Osteoblast (primary cell): Measurements from ENCODE around the gene RBFOX2. TPM values are rescaled to one million over a fixed set of nuclear protein-coding genes. Genes with fewer than 3 reads are reported as not detected.

ENCODE experiments used
- DNase-seq: peaks from one replicate; pipeline ENCODE4 v3.0.0; 2011; ENCODE audit warnings: low spot score, mixed read lengths; ENCODE audit not compliant: insufficient read length; ENCODE audit errors: missing footprints
- H2AFZ ChIP-seq: 2 replicates; pipeline ENCODE4 v1.6.0; 2011; ENCODE audit warnings: mild to moderate bottlenecking, low read length
- H3K27ac ChIP-seq: 2 replicates; pipeline ENCODE4 v1.5.1; 2011; ENCODE audit warnings: mild to moderate bottlenecking, low read depth, low read length, moderate library complexity
- H3K27me3 ChIP-seq: 2 replicates; pipeline ENCODE4 v1.6.0; 2012; ENCODE audit warnings: mild to moderate bottlenecking, control low read depth, inconsistent platforms, low read length, moderate library complexity; ENCODE audit not compliant: insufficient read depth
- H3K36me3 ChIP-seq: 2 replicates; pipeline ENCODE4 v1.5.1; 2011; ENCODE audit warnings: mild to moderate bottlenecking, low read length, control low read depth, moderate library complexity; ENCODE audit not compliant: insufficient read depth
- H3K4me1 ChIP-seq: 2 replicates; pipeline ENCODE4 v1.5.1; 2011; ENCODE audit warnings: mild to moderate bottlenecking, low read length, control low read depth, moderate library complexity; ENCODE audit not compliant: insufficient read depth
- H3K4me2 ChIP-seq: 2 replicates; pipeline ENCODE4 v1.6.0; 2011; ENCODE audit warnings: mild to moderate bottlenecking, low read length; ENCODE audit not compliant: insufficient read depth
- H3K4me3 ChIP-seq: fragments of 200-600 bp; sonication (generic); 3 replicates; pipeline ENCODE4 v1.5.1; 2012; ENCODE audit warnings: mild to moderate bottlenecking, low read length, inconsistent platforms; ENCODE audit not compliant: insufficient read depth
- H3K79me2 ChIP-seq: 2 replicates; pipeline ENCODE4 v1.6.0; 2012; ENCODE audit warnings: mild to moderate bottlenecking, low read length, control low read depth, inconsistent platforms; ENCODE audit not compliant: insufficient read depth
- H3K9me3 ChIP-seq: 2 replicates; pipeline ENCODE4 v1.5.1; 2011; ENCODE audit warnings: low read depth, low read length, control low read depth
- H4K20me1 ChIP-seq: 2 replicates; pipeline ENCODE4 v1.6.0; 2012; ENCODE audit warnings: mild to moderate bottlenecking, low read length, control low read depth; ENCODE audit not compliant: insufficient read depth
- total RNA-seq: library from RNA; depleted of rRNA; stranded (reverse); fragments of >200 nt; gene quantifications from 2 replicates; pipeline ENCODE4 v1.2.3, GENCODE V29; 2012
- TF ChIP-seq, protein P1 (sequence below): IDR thresholded peaks from 2 replicates; pipeline ENCODE4 v1.5.1; 2011; ENCODE audit warnings: mild to moderate bottlenecking, low read depth, low read length, moderate library complexity; ENCODE audit errors: extremely low read depth

Gene RBFOX2
- total RNA-seq, 1 donor: 171 TPM

DNA sequence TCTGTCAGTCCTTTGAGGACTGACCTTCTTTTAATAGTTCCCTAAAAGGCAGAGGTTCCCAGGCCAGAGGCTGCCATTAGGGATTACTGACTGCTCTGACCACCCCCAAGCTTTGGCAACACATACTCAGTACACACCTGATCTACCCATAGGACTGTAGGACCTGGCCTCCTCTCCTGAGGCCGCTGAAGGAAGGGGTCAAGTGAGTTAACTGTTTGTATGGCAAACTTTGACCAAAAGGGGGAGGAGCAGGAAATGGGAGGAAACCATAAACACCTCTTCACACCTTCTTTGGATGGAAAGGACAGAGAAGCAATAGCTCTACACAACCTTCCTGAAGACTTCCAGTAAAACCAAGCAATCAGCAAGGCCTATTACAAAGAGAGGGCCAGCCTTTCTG, 207.0 kb downstream of the RBFOX2 start:
- H3K27ac ChIP-seq: no peak overlapping the region
- no peaks in the 10 kb centered on the region for H3K27me3 ChIP-seq
- no peak overlapping the region for H3K4me3 ChIP-seq
- no peak overlapping the region for H2AFZ ChIP-seq
- no peak for DNase-seq
- peaks cover 13% of the 10 kb centered on the region for H3K4me1 ChIP-seq
- H3K9me3 ChIP-seq: no peaks in the 10 kb centered on the region
- H4K20me1 ChIP-seq: peaks cover 61% of the 10 kb centered on the region
- no peak overlapping the region for H3K4me2 ChIP-seq
- H3K79me2 ChIP-seq: peaks cover 96% of the 10 kb centered on the region
- TF ChIP-seq, protein P1, sequence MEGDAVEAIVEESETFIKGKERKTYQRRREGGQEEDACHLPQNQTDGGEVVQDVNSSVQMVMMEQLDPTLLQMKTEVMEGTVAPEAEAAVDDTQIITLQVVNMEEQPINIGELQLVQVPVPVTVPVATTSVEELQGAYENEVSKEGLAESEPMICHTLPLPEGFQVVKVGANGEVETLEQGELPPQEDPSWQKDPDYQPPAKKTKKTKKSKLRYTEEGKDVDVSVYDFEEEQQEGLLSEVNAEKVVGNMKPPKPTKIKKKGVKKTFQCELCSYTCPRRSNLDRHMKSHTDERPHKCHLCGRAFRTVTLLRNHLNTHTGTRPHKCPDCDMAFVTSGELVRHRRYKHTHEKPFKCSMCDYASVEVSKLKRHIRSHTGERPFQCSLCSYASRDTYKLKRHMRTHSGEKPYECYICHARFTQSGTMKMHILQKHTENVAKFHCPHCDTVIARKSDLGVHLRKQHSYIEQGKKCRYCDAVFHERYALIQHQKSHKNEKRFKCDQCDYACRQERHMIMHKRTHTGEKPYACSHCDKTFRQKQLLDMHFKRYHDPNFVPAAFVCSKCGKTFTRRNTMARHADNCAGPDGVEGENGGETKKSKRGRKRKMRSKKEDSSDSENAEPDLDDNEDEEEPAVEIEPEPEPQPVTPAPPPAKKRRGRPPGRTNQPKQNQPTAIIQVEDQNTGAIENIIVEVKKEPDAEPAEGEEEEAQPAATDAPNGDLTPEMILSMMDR: no peak
- peaks cover 4% of the 10 kb centered on the region for H3K36me3 ChIP-seq

DNA sequence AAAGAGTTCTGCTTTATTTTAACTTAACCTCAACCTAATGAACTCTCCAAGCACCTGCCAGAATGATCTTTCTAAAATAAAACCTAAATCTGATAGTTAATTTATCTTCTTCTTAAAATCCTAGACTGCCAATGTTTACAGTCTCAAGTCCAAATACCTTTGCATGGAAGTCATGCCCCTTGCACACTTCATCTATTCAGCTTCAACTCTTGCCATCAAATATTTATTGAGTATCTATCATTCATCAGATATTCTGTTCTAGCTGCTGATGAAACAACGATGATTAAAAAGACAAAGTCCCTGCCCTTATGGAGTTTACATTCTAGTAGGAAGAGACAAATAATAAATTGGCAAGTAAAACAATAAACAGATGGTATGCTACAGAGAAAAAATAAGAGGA, 209.2 kb downstream of the RBFOX2 start:
- Histone ChIP-seq H2AFZ (no peak overlapping the region), H3K36me3 (peaks cover 14% of the 10 kb centered on the region), H3K4me2 (no peak overlapping the region), H4K20me1 (peaks cover 72% of the 10 kb centered on the region), H3K27me3 (no peaks in the 10 kb centered on the region), H3K27ac (no peak overlapping the region), H3K4me1 (peaks cover 13% of the 10 kb centered on the region), H3K79me2 (peaks cover 97% of the 10 kb centered on the region), H3K9me3 (no peaks in the 10 kb centered on the region), H3K4me3 (no peak overlapping the region)
- TF ChIP-seq, protein P1: no peak
- DNase-seq: no peak

DNA sequence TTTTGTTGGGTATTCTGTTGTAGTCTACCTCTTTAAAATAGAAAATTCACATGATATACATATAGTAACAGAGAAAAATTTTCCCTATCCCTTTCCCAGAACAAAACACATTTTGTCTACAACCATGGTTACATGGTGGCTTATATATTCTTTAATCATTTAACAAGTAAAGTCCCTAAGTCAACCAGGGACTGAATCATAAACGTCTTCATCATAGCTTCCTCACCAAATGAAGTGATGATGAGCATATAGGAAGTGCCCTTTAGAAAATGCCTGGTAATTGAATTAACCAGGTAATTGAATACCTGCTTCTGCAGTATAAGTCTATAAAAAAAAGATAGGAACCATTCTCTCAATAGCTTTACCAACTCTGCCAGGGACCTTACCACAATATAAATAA, 209.7 kb downstream of the RBFOX2 start:
- H3K4me1 ChIP-seq: peaks cover 13% of the 10 kb centered on the region
- H3K79me2 ChIP-seq: peaks cover 97% of the 10 kb centered on the region
- peaks cover 67% of the 10 kb centered on the region for H4K20me1 ChIP-seq
- no peak overlapping the region for H3K4me2 ChIP-seq
- H3K36me3 ChIP-seq: peaks cover 19% of the 10 kb centered on the region
- no peak overlapping the region for H2AFZ ChIP-seq
- no peak for DNase-seq
- no peak overlapping the region for H3K27ac ChIP-seq
- TF ChIP-seq, protein P1: no peak
- no peaks in the 10 kb centered on the region for H3K27me3 ChIP-seq
- no peaks in the 10 kb centered on the region for H3K9me3 ChIP-seq
- no peak overlapping the region for H3K4me3 ChIP-seq

DNA sequence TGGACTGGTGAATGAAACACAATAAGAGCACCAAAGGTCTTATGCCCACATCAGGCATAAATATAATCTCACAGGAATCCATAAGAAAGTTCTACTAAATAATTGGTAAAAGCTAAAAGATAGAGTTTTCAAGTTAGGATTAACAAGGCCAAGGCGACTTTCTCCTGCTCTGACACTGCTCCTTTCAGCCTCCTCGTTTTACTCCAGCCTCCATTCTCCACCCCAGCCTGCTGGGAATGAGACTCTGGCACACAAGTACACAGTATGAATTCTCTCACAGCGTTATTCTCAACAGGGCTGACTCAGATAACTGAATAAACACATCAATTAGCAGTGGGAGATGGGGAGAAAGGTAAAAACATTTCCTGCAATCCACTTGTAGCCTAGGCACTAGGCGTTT, 216.0 kb downstream of the RBFOX2 start:
- Histone ChIP-seq H3K9me3 (peaks cover 4% of the 10 kb centered on the region), H3K4me3 (no peak overlapping the region), H3K4me1 (peaks cover 3% of the 10 kb centered on the region), H3K27ac (no peak overlapping the region), H3K4me2 (no peak overlapping the region), H4K20me1 (peaks cover 20% of the 10 kb centered on the region), H2AFZ (no peak overlapping the region), H3K36me3 (peaks cover 55% of the 10 kb centered on the region), H3K27me3 (no peaks in the 10 kb centered on the region), H3K79me2 (peaks cover 95% of the 10 kb centered on the region)
- DNase-seq: no peak
- TF ChIP-seq, protein P1: no peak
